ENCODE results near the gene CORO2A.

CORO2A gene

GRCh38 chr9:98219794-98220370 lies 27.4 kb upstream of the CORO2A start:
- no peak for DNase-seq (ENCODE audit: low spot score)

GRCh38 chr9:98219364-98219716 lies 26.9 kb upstream of the CORO2A start:
- no peak for DNase-seq (ENCODE audit: low spot score)

- no peak for DNase-seq (ENCODE audit: low spot score)
Observed at GRCh38 chr9:98218562-98219363, 26.3 kb upstream of the CORO2A start.

GRCh38 chr9:98217255-98217654 lies 24.8 kb upstream of the CORO2A start:
- DNase-seq (ENCODE audit: low spot score), result no peak

- no peak for DNase-seq (ENCODE audit: low spot score)
Observed at GRCh38 chr9:98216391-98216790, 24.0 kb upstream of the CORO2A start.

- DNase-seq (ENCODE audit: low spot score), result no peak
Observed at GRCh38 chr9:98215821-98216220, 23.4 kb upstream of the CORO2A start.

- DNase-seq (ENCODE audit: low spot score), result no peak
Observed at GRCh38 chr9:98215271-98215670, 22.8 kb upstream of the CORO2A start.

GRCh38 chr9:98214811-98215210 lies 22.4 kb upstream of the CORO2A start:
- DNase-seq (ENCODE audit: low spot score), result no peak

GRCh38 chr9:98211260-98211659 lies 18.8 kb upstream of the CORO2A start:
- no peak for DNase-seq (ENCODE audit: low spot score)

- DNase-seq (ENCODE audit: low spot score), result no peak
Observed at GRCh38 chr9:98210435-98210834, 18.0 kb upstream of the CORO2A start.

GRCh38 chr9:98209530-98209929 lies 17.1 kb upstream of the CORO2A start:
- DNase-seq (ENCODE audit: low spot score), result no peak

GRCh38 chr9:98208635-98209034 lies 16.2 kb upstream of the CORO2A start:
- DNase-seq (ENCODE audit: low spot score), result no peak

GRCh38 chr9:98207606-98208005 lies 15.2 kb upstream of the CORO2A start:
- DNase-seq (ENCODE audit: low spot score), result no peak

- DNase-seq (ENCODE audit: low spot score), result no peak
Observed at GRCh38 chr9:98206754-98207153, 14.3 kb upstream of the CORO2A start.

GRCh38 chr9:98204692-98205091 lies 12.3 kb upstream of the CORO2A start:
- DNase-seq (ENCODE audit: low spot score), result no peak

- no peak for DNase-seq (ENCODE audit: low spot score)
Observed at GRCh38 chr9:98203153-98203552, 10.7 kb upstream of the CORO2A start.

- DNase-seq (ENCODE audit: low spot score), result no peak
Observed at GRCh38 chr9:98202252-98202651, 9.8 kb upstream of the CORO2A start.

GRCh38 chr9:98201749-98202148 lies 9.3 kb upstream of the CORO2A start:
- DNase-seq (ENCODE audit: low spot score), result no peak

- no peak for DNase-seq (ENCODE audit: low spot score)
Observed at GRCh38 chr9:98201102-98201501, 8.7 kb upstream of the CORO2A start.

GRCh38 chr9:98199388-98200033 lies 7.1 kb upstream of the CORO2A start:
- DNase-seq (ENCODE audit: low spot score), result no peak

- no peak for DNase-seq (ENCODE audit: low spot score)
Observed at GRCh38 chr9:98195671-98196070, 3.2 kb upstream of the CORO2A start.

- no peak for DNase-seq (ENCODE audit: low spot score)
Observed at GRCh38 chr9:98193336-98193944, 1.0 kb upstream of the CORO2A start.
